H1 (cell line): ENCODE data around the gene KHDRBS2. TPM values are rescaled to one million over a fixed set of nuclear protein-coding genes. Genes with fewer than 3 reads are reported as not detected.

Experiments
- CTCF ChIA-PET: fragments of 300-600 bp; sonication (Branson Sonifier 250); formaldehyde crosslinking; loops from one replicate; lab custom pipeline; 2021; ENCODE audit not compliant: partially characterized antibody; lab: Charles Lee
- POLR2A ChIA-PET: fragments of 300-600 bp; sonication (Branson Sonifier 250); formaldehyde crosslinking; loops from one replicate; lab custom pipeline; 2021; ENCODE audit warnings: inconsistent platforms; ENCODE audit not compliant: partially characterized antibody; lab: Charles Lee
- DNase-seq, 2 experiments: peaks; one replicate each; pipeline versions ENCODE4 v3.0.0 to v3.0.0-alpha.2; 2010 to 2022; ENCODE audit warnings: low spot score in 2 of 2, low read depth in 1 of 2, mixed read lengths in 1 of 2
- FAIRE-seq: peaks from 2 replicates; lab custom pipeline; 2011; peaks lifted over from hg19 to GRCh38; lab: Jason Lieb, UNC
- H2AFZ ChIP-seq: 2 replicates; pipeline ENCODE4 v1.8.1; 2012; ENCODE audit warnings: low read length, inconsistent platforms
- H2AK5ac ChIP-seq: 2 replicates; pipeline ENCODE4 v1.6.1; 2013; ENCODE audit warnings: low read depth, low read length
- H2BK120ac ChIP-seq: replicated peaks from 2 replicates; pipeline ENCODE3; 2013; ENCODE audit warnings: low read depth, low read length, inconsistent platforms
- H2BK12ac ChIP-seq: 2 replicates; pipeline ENCODE4 v1.6.1; 2013; ENCODE audit warnings: low read depth, low read length
- H2BK15ac ChIP-seq: 2 replicates; pipeline ENCODE4 v1.6.1; 2013; ENCODE audit warnings: low read length
- H2BK20ac ChIP-seq: 2 replicates; pipeline ENCODE4 v1.6.1; 2013; ENCODE audit warnings: low read length
- H2BK5ac ChIP-seq: 2 replicates; pipeline ENCODE4 v1.6.1; 2013; ENCODE audit warnings: low read depth, low read length
- H3K14ac ChIP-seq: 2 replicates; pipeline ENCODE4 v1.6.1; 2013; ENCODE audit warnings: inconsistent platforms; ENCODE audit not compliant: insufficient read length
- H3K18ac ChIP-seq: 2 replicates; pipeline ENCODE4 v1.6.1; 2013; ENCODE audit warnings: low read length; ENCODE audit errors: extremely low read depth
- H3K23ac ChIP-seq: 2 replicates; pipeline ENCODE4 v1.6.1; 2013; ENCODE audit warnings: inconsistent platforms; ENCODE audit not compliant: insufficient read length
- H3K23me2 ChIP-seq: 2 replicates; pipeline ENCODE4 v1.6.1; 2013; ENCODE audit warnings: low read depth, low read length
- H3K27ac ChIP-seq: 2 replicates; pipeline ENCODE4 v1.6.1; 2011; ENCODE audit warnings: low read depth, low read length, inconsistent platforms
- H3K27me3 ChIP-seq, 4 experiments: replicated peaks in 1 of 4; 1 replicate in 1 of 4; 2 replicates in 3 of 4; pipeline versions ENCODE4 v1.6.1 to v1.8.1; 2011 to 2013; ENCODE audit warnings: low read length in 3 of 4, mild to moderate bottlenecking in 3 of 4, inconsistent platforms in 2 of 4, mixed read lengths in 2 of 4, moderate library complexity in 1 of 4; ENCODE audit not compliant: control insufficient read depth in 3 of 4, insufficient read depth in 3 of 4; ENCODE audit errors: extremely low read depth in 1 of 4
- H3K36me3 ChIP-seq, 4 experiments: 2 replicates each; pipeline versions ENCODE4 v1.6.1 to v1.8.1; 2011 to 2013; ENCODE audit warnings: mild to moderate bottlenecking in 4 of 4, low read length in 3 of 4, moderate library complexity in 2 of 4, control low read depth in 1 of 4, inconsistent platforms in 1 of 4; ENCODE audit not compliant: insufficient read depth in 4 of 4, control insufficient read depth in 2 of 4
- H3K4ac ChIP-seq: replicated peaks from 2 replicates; pipeline ENCODE3; 2013; ENCODE audit warnings: low read length, low read depth, mixed read lengths, inconsistent platforms; ENCODE audit not compliant: insufficient read length
- H3K4me1 ChIP-seq, 4 experiments: replicated peaks in 1 of 4; 1 replicate in 1 of 4; 2 replicates in 3 of 4; pipeline versions ENCODE4 v1.6.1 to v1.8.1; 2011 to 2013; ENCODE audit warnings: low read length in 3 of 4, inconsistent platforms in 2 of 4, mixed read lengths in 1 of 4; ENCODE audit not compliant: insufficient read depth in 4 of 4, control insufficient read depth in 3 of 4
- H3K4me2 ChIP-seq, 2 experiments: 2 replicates each; pipeline versions ENCODE4 v1.6.1 to v1.8.1; 2011 to 2013; ENCODE audit warnings: low read depth in 2 of 2, low read length in 2 of 2, control low read depth in 1 of 2, inconsistent platforms in 1 of 2, mild to moderate bottlenecking in 1 of 2; ENCODE audit not compliant: insufficient read depth in 1 of 2
- H3K4me3 ChIP-seq, 4 experiments: fragments of 200-600, 300-600 bp in 1 of 4; sonication (generic), shearing (Covaris generic), sonication (Bioruptor Twin) in 1 of 4; 2 replicates each; pipeline versions ENCODE4 v1.5.1 to v1.8.1; 2011 to 2016; ENCODE audit warnings: low read length in 4 of 4, low read depth in 3 of 4, control low read depth in 2 of 4, inconsistent platforms in 2 of 4, mild to moderate bottlenecking in 2 of 4, mixed read lengths in 1 of 4, moderate library complexity in 1 of 4; ENCODE audit not compliant: insufficient read depth in 2 of 4; ENCODE audit errors: extremely low read depth in 1 of 4
- H3K56ac ChIP-seq: replicated peaks from 2 replicates; pipeline ENCODE3; 2013; ENCODE audit warnings: low read depth, mild to moderate bottlenecking, mixed read lengths, low read length, inconsistent platforms; ENCODE audit not compliant: insufficient read length
- H3K79me1 ChIP-seq: 2 replicates; pipeline ENCODE4 v1.6.1; 2013; ENCODE audit warnings: low read depth, low read length, control low read depth
- H3K79me2 ChIP-seq, 2 experiments: 2 replicates each; pipeline versions ENCODE4 v1.6.1 to v1.8.1; 2012 to 2013; ENCODE audit warnings: low read length in 2 of 2, mild to moderate bottlenecking in 2 of 2, inconsistent platforms in 1 of 2; ENCODE audit not compliant: insufficient read depth in 2 of 2, control insufficient read depth in 1 of 2
- H3K9ac ChIP-seq, 4 experiments: replicated peaks in 1 of 4; 1 replicate in 1 of 4; 2 replicates in 3 of 4; pipeline versions ENCODE4 v1.6.1 to v1.8.1; 2011 to 2013; ENCODE audit warnings: low read depth in 3 of 4, low read length in 3 of 4, control low read depth in 2 of 4, mild to moderate bottlenecking in 2 of 4, moderate library complexity in 2 of 4, inconsistent platforms in 1 of 4; ENCODE audit errors: extremely low read depth in 1 of 4
- H3K9me3 ChIP-seq, 2 experiments: 2 replicates each; pipeline versions ENCODE4 v1.6.1 to v1.8.1; 2012 to 2013; ENCODE audit warnings: mild to moderate bottlenecking in 2 of 2, moderate library complexity in 2 of 2, control low read depth in 1 of 2, inconsistent platforms in 1 of 2, low read depth in 1 of 2, low read length in 1 of 2, mixed read lengths in 1 of 2; ENCODE audit not compliant: insufficient read depth in 2 of 2
- H4K20me1 ChIP-seq, 2 experiments: replicated peaks in 1 of 2; 2 replicates each; pipeline versions ENCODE3 to v1.8.1; 2011 to 2013; ENCODE audit warnings: inconsistent platforms in 2 of 2, low read length in 2 of 2, mild to moderate bottlenecking in 1 of 2; ENCODE audit not compliant: insufficient read depth in 2 of 2, control insufficient read depth in 1 of 2
- H4K5ac ChIP-seq: 2 replicates; pipeline ENCODE4 v1.6.1; 2013; ENCODE audit warnings: low read length, low read depth, mixed read lengths, inconsistent platforms; ENCODE audit not compliant: insufficient read length
- H4K8ac ChIP-seq: 2 replicates; pipeline ENCODE4 v1.8.0; 2013; ENCODE audit warnings: mild to moderate bottlenecking, moderate library complexity, low read length, inconsistent platforms; ENCODE audit not compliant: insufficient read depth; ENCODE audit errors: extremely low read depth
- H4K91ac ChIP-seq: replicated peaks from 2 replicates; pipeline ENCODE3; 2013; ENCODE audit warnings: low read length, mixed read lengths, inconsistent platforms; ENCODE audit not compliant: insufficient read length
- BACH1 ChIP-seq: IDR thresholded peaks from 2 replicates; pipeline ENCODE4 v1.6.1; 2012; ENCODE audit warnings: low read length, improper control_type of control experiment
- CBX5 ChIP-seq: fragments of 300-800, 300-1000 bp; sonication (generic); IDR thresholded peaks from 2 replicates; pipeline ENCODE4 v1.7.1; 2016; ENCODE audit warnings: antibody characterized with exemption, low read length, low read depth
- CBX8 ChIP-seq: fragments of 300-800, 300-1000 bp; sonication (generic); IDR thresholded peaks from 2 replicates; pipeline ENCODE4 v1.7.1; 2016; ENCODE audit warnings: low read depth, low read length, borderline replicate concordance
- EP300 ChIP-seq, 2 experiments: IDR thresholded peaks; 1 replicate in 1 of 2; 2 replicates in 1 of 2; pipeline ENCODE4 v1.6.1; 2011 to 2012; ENCODE audit warnings: low read depth in 2 of 2, low read length in 2 of 2, mild to moderate bottlenecking in 2 of 2, borderline replicate concordance in 1 of 2, inconsistent platforms in 1 of 2, moderate library complexity in 1 of 2
- JUND ChIP-seq: IDR thresholded peaks from 2 replicates; pipeline ENCODE4 v1.6.1; 2011; ENCODE audit warnings: mild to moderate bottlenecking, improper control_type of control experiment, low read length
- KDM4A ChIP-seq: IDR thresholded peaks from one replicate; pipeline ENCODE4 v1.7.1; 2012; ENCODE audit warnings: low read depth, mild to moderate bottlenecking, moderate library complexity, low read length, inconsistent platforms; ENCODE audit not compliant: severe bottlenecking
- PHF8 ChIP-seq: fragments of 200-600 bp; sonication (generic); conservative IDR thresholded peaks from 2 replicates; pipeline ENCODE4 v1.7.1; 2012; ENCODE audit warnings: low read depth, mild to moderate bottlenecking, inconsistent platforms, low read length, moderate library complexity
- POLR2AphosphoS5 ChIP-seq: IDR thresholded peaks from 2 replicates; pipeline ENCODE4 v1.6.1; 2011; ENCODE audit warnings: low read depth, low read length
- SAP30 ChIP-seq: fragments of 300-600 bp; sonication (generic); IDR thresholded peaks from 2 replicates; pipeline ENCODE4 v1.7.1; 2012; ENCODE audit warnings: low read length, moderate library complexity, mild to moderate bottlenecking, inconsistent platforms; ENCODE audit not compliant: insufficient read depth, insufficient replicate concordance
- SIX5 ChIP-seq: IDR thresholded peaks from 2 replicates; pipeline ENCODE4 v1.6.1; 2011; ENCODE audit warnings: mild to moderate bottlenecking, low read depth, low read length
- ZNF274 ChIP-seq: IDR thresholded peaks from 2 replicates; pipeline ENCODE4 v1.7.0; 2012; ENCODE audit warnings: low read length, borderline replicate concordance; ENCODE audit errors: extremely low read depth
- WGBS, 2 experiments: shearing (Covaris generic) in 1 of 2; methylation state at CpG; one replicate each; pipeline versions ENCODE4 v1.1.6 to v1.1.7; 2013 to 2015; ENCODE audit warnings: low lambda C conversion rate in 2 of 2, mixed read lengths in 2 of 2, inconsistent platforms in 1 of 2, low coverage in 1 of 2, missing lambda C conversion rate in 1 of 2; ENCODE audit not compliant: insufficient replicate concordance in 2 of 2, insufficient coverage in 1 of 2, insufficient read length in 1 of 2; ENCODE audit errors: extremely low coverage in 1 of 2, missing lambda C conversion rate in 1 of 2; 5-methylcytosine and 5-hydroxymethylcytosine counted together
- polyA plus RNA-seq, 7 experiments: library from polyadenylated mRNA; depleted of rRNA in 3 of 7; stranded (reverse) in 5 of 7; unstranded in 2 of 7; fragments of >200 nt in 5 of 7; fragments of 200-250 nt in 2 of 7; gene quantifications; 1 replicate in 5 of 7; 2 replicates in 1 of 7; 4 replicates in 1 of 7; pipeline versions ENCODE4 v1.2.1 to v1.2.3, GENCODE V29; 2011 to 2013; ENCODE audit warnings: missing spikeins in 2 of 7, mixed read lengths in 2 of 7
- total RNA-seq: library from RNA; stranded (reverse); fragmentation: NEBNext Ultra II Directional; extraction: Animal tissue kit (Norgen Biotek cat#: 25700); gene quantifications from 2 replicates; pipeline ENCODE4 v1.2.1, GENCODE V29; 2021
- TF ChIP-seq, protein P1 (sequence below): IDR thresholded peaks from 2 replicates; pipeline ENCODE4 v1.6.1; 2011; ENCODE audit warnings: low read length, improper control_type of control experiment
- TF ChIP-seq, protein P2 (sequence below): IDR thresholded peaks from 2 replicates; pipeline ENCODE4 v1.6.1; 2012; ENCODE audit warnings: inconsistent platforms

The KHDRBS2 gene
- total and polyA plus RNA-seq, 2 of the 8 experiments (the other 6 are each of a cell fraction or from before 2014, with no cell fraction given): 5.2 to 7.7 TPM

- H3K23me2 ChIP-seq: no peaks in the 10 kb centered on the region
Measured at GRCh38 chr6:61857541-61857940, 428.5 kb downstream of the KHDRBS2 start.

More at GRCh38 chr6:61857541-61857940, 428.5 kb downstream of the KHDRBS2 start:
- H3K36me3 ChIP-seq: no peaks in the 10 kb centered on the region
- H3K9ac ChIP-seq: no peak overlapping the region
- H4K8ac ChIP-seq: no peak overlapping the region
- POLR2A ChIA-PET: no interaction called here
- CTCF ChIA-PET: no interaction called here
- no peaks in the 10 kb centered on the region for H3K4me1 ChIP-seq
- no peak overlapping the region for H2AFZ ChIP-seq
- H2BK15ac ChIP-seq: no peak overlapping the region
- H4K91ac ChIP-seq: no peak overlapping the region
- no peak overlapping the region for H3K27ac ChIP-seq
- H3K23ac ChIP-seq: no peak overlapping the region
- FAIRE-seq (no peak), DNase-seq (no peak)
- TF ChIP-seq ZNF274 (no peak), CBX8 (no peak), POLR2AphosphoS5 (no peak), SAP30 (no peak), JUND (no peak), CBX5 (no peak), PHF8 (no peak), EP300 (IDR thresholded peaks at IDR 0.05; ENCODE audit: borderline replicate concordance in 1 of 2, low read depth in 2 of 2, low read length in 2 of 2) (no peak), SIX5 (no peak), BACH1 (no peak), KDM4A (no peak)
- TF ChIP-seq, protein P1, sequence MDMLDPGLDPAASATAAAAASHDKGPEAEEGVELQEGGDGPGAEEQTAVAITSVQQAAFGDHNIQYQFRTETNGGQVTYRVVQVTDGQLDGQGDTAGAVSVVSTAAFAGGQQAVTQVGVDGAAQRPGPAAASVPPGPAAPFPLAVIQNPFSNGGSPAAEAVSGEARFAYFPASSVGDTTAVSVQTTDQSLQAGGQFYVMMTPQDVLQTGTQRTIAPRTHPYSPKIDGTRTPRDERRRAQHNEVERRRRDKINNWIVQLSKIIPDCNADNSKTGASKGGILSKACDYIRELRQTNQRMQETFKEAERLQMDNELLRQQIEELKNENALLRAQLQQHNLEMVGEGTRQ: no peak
- TF ChIP-seq, protein P2, sequence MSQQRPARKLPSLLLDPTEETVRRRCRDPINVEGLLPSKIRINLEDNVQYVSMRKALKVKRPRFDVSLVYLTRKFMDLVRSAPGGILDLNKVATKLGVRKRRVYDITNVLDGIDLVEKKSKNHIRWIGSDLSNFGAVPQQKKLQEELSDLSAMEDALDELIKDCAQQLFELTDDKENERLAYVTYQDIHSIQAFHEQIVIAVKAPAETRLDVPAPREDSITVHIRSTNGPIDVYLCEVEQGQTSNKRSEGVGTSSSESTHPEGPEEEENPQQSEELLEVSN: no peak
- no peak overlapping the region for H2BK5ac ChIP-seq
- no peak overlapping the region for H2BK12ac ChIP-seq
- H2BK20ac ChIP-seq: no peak overlapping the region
- no peak overlapping the region for H3K56ac ChIP-seq
- no peaks in the 10 kb centered on the region for H3K79me1 ChIP-seq
- peaks cover 4% of the 10 kb centered on the region in 2 experiments; a peak in 1 of 4 replicates for H3K9me3 ChIP-seq
- no peak overlapping the region for H3K18ac ChIP-seq
- no peak overlapping the region for H3K14ac ChIP-seq
- 94% methylated on average over 3 of the region's 3 CpGs; no CpG with 5 or more reads in 1 of the 2 experiments for WGBS, 2 experiments
- H2AK5ac ChIP-seq: no peak overlapping the region
- H3K27me3 ChIP-seq: no peaks in the 10 kb centered on the region
- no peak overlapping the region for H3K4me2 ChIP-seq
- H3K4ac ChIP-seq: no peak overlapping the region
- no peak overlapping the region for H3K4me3 ChIP-seq
- no peaks in the 10 kb centered on the region for H3K79me2 ChIP-seq
- no peak overlapping the region for H2BK120ac ChIP-seq
- H4K20me1 ChIP-seq: no peaks in the 10 kb centered on the region
- H4K5ac ChIP-seq: no peak overlapping the region
